OCI-LY7 (cell line): ENCODE data around the gene OR1I1. TPM values are rescaled to one million over a fixed set of nuclear protein-coding genes. Genes with fewer than 3 reads are reported as not detected.

ENCODE experiments used
- BruUV-seq: library from RNA; stranded (reverse); fragments of 400-500 nt; replicated peaks from 2 replicates; lab custom pipeline; 2021; lab: Mats Ljungman, UMichigan
- CTCF ChIA-PET: fragments of 300-600 bp; sonication (Branson Sonifier 250); formaldehyde crosslinking; loops from one replicate; lab custom pipeline; 2022; ENCODE audit warnings: antibody characterized with exemption; ENCODE audit not compliant: unreplicated experiment; lab: Charles Lee
- POLR2A ChIA-PET: fragments of 300-600 bp; sonication (Branson Sonifier 250); formaldehyde crosslinking; loops from one replicate; lab custom pipeline; 2022; ENCODE audit warnings: antibody characterized with exemption; lab: Charles Lee
- DNase-seq: peaks from one replicate; pipeline ENCODE4 v3.0.0-alpha.2; 2015; ENCODE audit warnings: low spot score
- H2AFZ ChIP-seq: fragments of 200-600 bp; sonication (generic), shearing (Covaris generic); 2 replicates; pipeline ENCODE4 v1.6.1; 2014; ENCODE audit warnings: mild to moderate bottlenecking, antibody characterized with exemption, low read length, moderate library complexity
- H3K27ac ChIP-seq: fragments of 200-600 bp; sonication (generic); 2 replicates; pipeline ENCODE4 v1.5.1; 2014; ENCODE audit warnings: mixed run types, low read depth, mild to moderate bottlenecking, moderate library complexity, low read length, inconsistent platforms; ENCODE audit not compliant: poor library complexity, severe bottlenecking
- H3K36me3 ChIP-seq: fragments of 200-600 bp; sonication (generic); 2 replicates; pipeline ENCODE4 v1.6.1; 2014; ENCODE audit warnings: mild to moderate bottlenecking, antibody characterized with exemption, low read length, moderate library complexity, mixed read lengths; ENCODE audit not compliant: insufficient read depth
- H3K4me1 ChIP-seq: fragments of 200-600 bp; sonication (generic); 2 replicates; pipeline ENCODE4 v1.5.1; 2014; ENCODE audit warnings: mild to moderate bottlenecking, low read length; ENCODE audit not compliant: insufficient read depth, poor library complexity, severe bottlenecking
- H3K4me2 ChIP-seq: fragments of 200-600 bp; sonication (generic); 2 replicates; pipeline ENCODE4 v1.6.1; 2014; ENCODE audit warnings: mild to moderate bottlenecking, low read length
- H3K4me3 ChIP-seq: fragments of 200-600 bp; sonication (generic); 2 replicates; pipeline ENCODE4 v1.5.1; 2014; ENCODE audit warnings: mild to moderate bottlenecking, low read depth, low read length; ENCODE audit not compliant: poor library complexity, severe bottlenecking
- H3K79me2 ChIP-seq: fragments of 200-600 bp; sonication (generic); 2 replicates; pipeline ENCODE4 v1.6.1; 2016; ENCODE audit warnings: low read depth, mild to moderate bottlenecking, low read length, moderate library complexity, mixed read lengths; ENCODE audit not compliant: insufficient read depth
- H3K9me2 ChIP-seq: fragments of 200-600 bp; sonication (generic); 2 replicates; pipeline ENCODE4 v1.6.1; 2016; ENCODE audit warnings: mild to moderate bottlenecking, low read length, mixed read lengths; ENCODE audit not compliant: insufficient read depth
- H3K9me3 ChIP-seq: fragments of 200-600 bp; sonication (generic); 2 replicates; pipeline ENCODE4 v1.6.1; 2014; ENCODE audit warnings: mild to moderate bottlenecking, mixed run types, low read length, mixed read lengths
- H4K20me1 ChIP-seq: fragments of 200-600 bp; sonication (generic); 2 replicates; pipeline ENCODE4 v1.6.1; 2014; ENCODE audit warnings: mild to moderate bottlenecking, antibody characterized with exemption, low read length, moderate library complexity, mixed read lengths; ENCODE audit not compliant: insufficient read depth
- CTCF ChIP-seq: fragments of 200-600 bp; sonication (generic); conservative IDR thresholded peaks from 2 replicates; pipeline ENCODE4 v1.5.1; 2014; ENCODE audit warnings: mild to moderate bottlenecking, antibody characterized with exemption, low read length, moderate library complexity, mixed read lengths
- EZH2phosphoT487 ChIP-seq: fragments of 200-600 bp; sonication (generic); IDR thresholded peaks from 2 replicates; pipeline ENCODE4 v1.6.1; 2018; ENCODE audit warnings: low read depth, borderline replicate concordance, mild to moderate bottlenecking, mixed run types, antibody characterized with exemption, low read length, moderate library complexity, mixed read lengths
- intact Hi-C: fragments of 100-400 bp; cut with micrococcal nuclease; formaldehyde crosslinking; loops from one replicate; pipeline ENCODE4 v1.10.0; 2022; ENCODE audit not compliant: unreplicated experiment
- total RNA-seq, 2 experiments: library from RNA; depleted of rRNA in 1 of 2; stranded (reverse); fragments of >200 nt in 1 of 2; shearing (Covaris generic) in 1 of 2; gene quantifications; 2 replicates each; pipeline ENCODE4 v1.2.3, GENCODE V29; 2014 to 2022

OR1I1 gene
- total RNA-seq, 2 experiments from 2014 or later, result not detected

GRCh38 chr19:15045506-15045905, 36.5 kb upstream of the OR1I1 start:
- ChIA-PET POLR2A (no interaction called here), CTCF (no interaction called here)
- Histone ChIP-seq H3K9me3 (no peaks in the 10 kb centered on the region), H4K20me1 (no peaks in the 10 kb centered on the region), H3K9me2 (no peaks in the 10 kb centered on the region), H3K4me3 (no peak overlapping the region), H3K36me3 (no peaks in the 10 kb centered on the region), H3K4me1 (no peaks in the 10 kb centered on the region), H3K27ac (no peak overlapping the region), H3K79me2 (no peaks in the 10 kb centered on the region), H2AFZ (no peak overlapping the region), H3K4me2 (no peak overlapping the region)
- no TSS peak for BruUV-seq
- DNase-seq, result no peak
- intact Hi-C loops, result no loop called here
- TF ChIP-seq CTCF, result no peak
- TF ChIP-seq EZH2phosphoT487, result no peak

- Histone ChIP-seq H3K9me3 (no peaks in the 10 kb centered on the region), H3K9me2 (no peaks in the 10 kb centered on the region), H3K4me3 (no peak overlapping the region), H3K79me2 (no peaks in the 10 kb centered on the region), H3K36me3 (no peaks in the 10 kb centered on the region), H3K4me1 (no peaks in the 10 kb centered on the region), H3K4me2 (no peak overlapping the region), H4K20me1 (no peaks in the 10 kb centered on the region), H3K27ac (no peak overlapping the region), H2AFZ (no peak overlapping the region)
- POLR2A ChIA-PET, result no interaction called here
- TF ChIP-seq CTCF (no peak), EZH2phosphoT487 (no peak)
- CTCF ChIA-PET, result no interaction called here
- BruUV-seq, result no TSS peak
- DNase-seq, result no peak
- intact Hi-C loops, result no loop called here
Observed at GRCh38 chr19:15047680-15048079, 34.3 kb upstream of the OR1I1 start.

GRCh38 chr19:15048128-15048527, 33.9 kb upstream of the OR1I1 start:
- ChIA-PET CTCF (no interaction called here), POLR2A (no interaction called here)
- BruUV-seq, result no TSS peak
- no peaks in the 10 kb centered on the region for H3K79me2 ChIP-seq
- H3K4me3 ChIP-seq, result no peak overlapping the region
- no peak overlapping the region for H3K27ac ChIP-seq
- no peak for DNase-seq
- no peak overlapping the region for H2AFZ ChIP-seq
- no peak overlapping the region for H3K4me2 ChIP-seq
- no peaks in the 10 kb centered on the region for H3K9me3 ChIP-seq
- H3K9me2 ChIP-seq, result no peaks in the 10 kb centered on the region
- H3K4me1 ChIP-seq, result no peaks in the 10 kb centered on the region
- no peaks in the 10 kb centered on the region for H3K36me3 ChIP-seq
- intact Hi-C loops, result no loop called here
- H4K20me1 ChIP-seq, result no peaks in the 10 kb centered on the region
- TF ChIP-seq EZH2phosphoT487, result no peak
- no peak for TF ChIP-seq CTCF
